Caco-2 (cell line): ENCODE measurements around the gene RASSF10. TPM values are rescaled to one million over a fixed set of nuclear protein-coding genes. Genes with fewer than 3 reads are reported as not detected.

Experiments used
- BruUV-seq: library from RNA; stranded (reverse); fragments of 400-500 nt; replicated peaks from 2 replicates; lab custom pipeline; 2021; lab: Mats Ljungman, UMichigan
- CTCF ChIA-PET: fragments of 300-600 bp; sonication (Branson Sonifier 250); formaldehyde crosslinking; loops from one replicate; lab custom pipeline; 2022; ENCODE audit warnings: antibody characterized with exemption; lab: Charles Lee
- POLR2A ChIA-PET: fragments of 300-600 bp; sonication (Branson Sonifier 250); formaldehyde crosslinking; loops from one replicate; lab custom pipeline; 2022; ENCODE audit warnings: antibody characterized with exemption; lab: Charles Lee
- DNase-seq, 2 experiments: peaks; one replicate each; pipeline versions ENCODE4 v3.0.0 to v3.0.0-alpha.2; 2020 to 2022
- H3K27me3 ChIP-seq: replicated peaks from 2 replicates; pipeline ENCODE4 v1.6.0; 2011; ENCODE audit warnings: low read length; ENCODE audit not compliant: control insufficient read depth, insufficient read depth
- H3K36me3 ChIP-seq: 2 replicates; pipeline ENCODE4 v1.5.1; 2011; ENCODE audit warnings: low read length; ENCODE audit not compliant: control insufficient read depth, insufficient read depth
- H3K4me1 ChIP-seq: fragments of 250-450 bp; sonication (Bioruptor Pico); 2 replicates; pipeline ENCODE4 v1.5.1; 2020; ENCODE audit warnings: mild to moderate bottlenecking
- H3K4me3 ChIP-seq: 2 replicates; pipeline ENCODE4 v1.5.1; 2011; ENCODE audit warnings: low read depth, mild to moderate bottlenecking, control low read depth, low read length
- H3K9me3 ChIP-seq: fragments of 250-450 bp; sonication (Bioruptor Pico); 2 replicates; pipeline ENCODE4 v1.5.1; 2020; ENCODE audit warnings: mild to moderate bottlenecking, moderate library complexity
- H3K27ac Mint-ChIP-seq: one replicate; pipeline ENCODE4 v1.8.0; 2022; ENCODE audit warnings: mixed read lengths; ENCODE audit not compliant: unreplicated experiment
- H3K27me3 Mint-ChIP-seq: one replicate; pipeline ENCODE4 v1.8.0; 2022; ENCODE audit warnings: mixed read lengths; ENCODE audit not compliant: insufficient read depth, unreplicated experiment
- H3K36me3 Mint-ChIP-seq: one replicate; pipeline ENCODE4 v1.8.0; 2022; ENCODE audit warnings: mild to moderate bottlenecking, mixed read lengths; ENCODE audit not compliant: insufficient read depth, unreplicated experiment
- H3K4me1 Mint-ChIP-seq: one replicate; pipeline ENCODE4 v1.8.0; 2022; ENCODE audit warnings: low read depth, mixed read lengths; ENCODE audit not compliant: unreplicated experiment
- H3K4me3 Mint-ChIP-seq: one replicate; pipeline ENCODE4 v1.8.0; 2022; ENCODE audit warnings: mild to moderate bottlenecking, moderate library complexity, mixed read lengths; ENCODE audit not compliant: unreplicated experiment
- H3K9me3 Mint-ChIP-seq: one replicate; pipeline ENCODE4 v1.8.0; 2022; ENCODE audit warnings: mixed read lengths; ENCODE audit not compliant: unreplicated experiment
- CTCF ChIP-seq, 2 experiments: fragments of 200-600 bp in 1 of 2; IDR thresholded peaks; 1 replicate in 1 of 2; 2 replicates in 1 of 2; pipeline versions ENCODE4 v1.5.1 to v1.8.0; 2011 to 2022; ENCODE audit warnings: antibody characterized with exemption in 1 of 2, control low read depth in 1 of 2, inconsistent platforms in 1 of 2, low read depth in 1 of 2, low read length in 1 of 2, mild to moderate bottlenecking in 1 of 2, moderate library complexity in 1 of 2; ENCODE audit not compliant: insufficient read depth in 1 of 2, severe bottlenecking in 1 of 2, unreplicated experiment in 1 of 2
- intact Hi-C: fragments of 100-400 bp; cut with micrococcal nuclease; formaldehyde crosslinking; loops from one replicate; pipeline ENCODE4 v1.10.0; 2022; ENCODE audit not compliant: unreplicated experiment
- total RNA-seq: library from RNA; stranded (reverse); gene quantifications from 2 replicates; pipeline ENCODE4 v1.2.3, GENCODE V29; 2022

The RASSF10 gene
- total RNA-seq, 1 experiment from 2014 or later = 0.91 TPM

- Mint-ChIP-seq H3K36me3 (no peaks in the 10 kb centered on the region), H3K4me1 (peaks cover 7% of the 10 kb centered on the region), H3K9me3 (peaks cover 10% of the 10 kb centered on the region), H3K27me3 (no peaks in the 10 kb centered on the region), H3K27ac (no peak overlapping the region), H3K4me3 (no peak overlapping the region)
- no peaks in the 10 kb centered on the region for H3K27me3 ChIP-seq
- CTCF ChIA-PET = no interaction called here
- no peak for TF ChIP-seq CTCF (IDR thresholded peaks at IDR 0.05; ENCODE audit: insufficient read depth in 1 of 2, low read depth in 1 of 2, low read length in 1 of 2, severe bottlenecking in 1 of 2, unreplicated experiment in 1 of 2)
- POLR2A ChIA-PET = no interaction called here
- peaks cover 13% of the 10 kb centered on the region; the same call in 1 of the 2 replicates for H3K4me1 ChIP-seq
- no peaks in the 10 kb centered on the region for H3K9me3 ChIP-seq
- no peak overlapping the region for H3K4me3 ChIP-seq
- H3K36me3 ChIP-seq = no peaks in the 10 kb centered on the region
- no TSS peak for BruUV-seq
- DNase-seq = no peak
- intact Hi-C loops = no loop called here
Measured at GRCh38 chr11:13051257-13051656, 42.1 kb downstream of the RASSF10 start.

GRCh38 chr11:13052130-13052571 is 43.0 kb downstream of the RASSF10 start:
- Histone ChIP-seq H3K9me3 (no peaks in the 10 kb centered on the region), H3K4me1 (peaks cover 13% of the 10 kb centered on the region; the same call in 1 of the 2 replicates), H3K27me3 (no peaks in the 10 kb centered on the region), H3K4me3 (no peak overlapping the region), H3K36me3 (no peaks in the 10 kb centered on the region)
- no peak for TF ChIP-seq CTCF (IDR thresholded peaks at IDR 0.05; ENCODE audit: insufficient read depth in 1 of 2, low read depth in 1 of 2, low read length in 1 of 2, severe bottlenecking in 1 of 2, unreplicated experiment in 1 of 2)
- CTCF ChIA-PET = interaction anchor here (0.6 kb wide), 1 partner anchor 879 kb away, joined by 3 read pairs; no protein-coding TSS in a partner anchor
- Mint-ChIP-seq H3K27me3 (no peaks in the 10 kb centered on the region), H3K4me3 (no peak overlapping the region), H3K36me3 (no peaks in the 10 kb centered on the region), H3K4me1 (peaks cover 7% of the 10 kb centered on the region), H3K9me3 (peaks cover 10% of the 10 kb centered on the region), H3K27ac (no peak overlapping the region)
- intact Hi-C loops = no loop called here
- peak in 1 of 2 experiments; percentile 47 for DNase-seq
- no TSS peak for BruUV-seq
- POLR2A ChIA-PET = no interaction called here

- no TSS peak for BruUV-seq
- Mint-ChIP-seq H3K4me1 (peaks cover 7% of the 10 kb centered on the region), H3K4me3 (no peak overlapping the region), H3K36me3 (no peaks in the 10 kb centered on the region), H3K9me3 (peaks cover 10% of the 10 kb centered on the region), H3K27me3 (no peaks in the 10 kb centered on the region), H3K27ac (no peak overlapping the region)
- no peak for DNase-seq
- ChIA-PET POLR2A (no interaction called here), CTCF (no interaction called here)
- Histone ChIP-seq H3K36me3 (no peaks in the 10 kb centered on the region), H3K4me1 (peaks cover 13% of the 10 kb centered on the region; the same call in 1 of the 2 replicates), H3K27me3 (no peaks in the 10 kb centered on the region), H3K4me3 (no peak overlapping the region), H3K9me3 (no peaks in the 10 kb centered on the region)
- TF ChIP-seq CTCF (IDR thresholded peaks at IDR 0.05; ENCODE audit: insufficient read depth in 1 of 2, low read depth in 1 of 2, low read length in 1 of 2, severe bottlenecking in 1 of 2, unreplicated experiment in 1 of 2) = no peak
- intact Hi-C loops = no loop called here
Measured at GRCh38 chr11:13053255-13053917, 44.3 kb downstream of the RASSF10 start.
